NCI-H2029 treated with DMSO at 0.1 percent for 48 hours (cell line): ENCODE measurements around the gene HUWE1.
"Not testable (repeated sequence)": the region's sequence is repeated elsewhere in the genome, so short reads cannot be mapped to it uniquely, and the experiment has no call there.

Source experiments
- DNase-seq: peaks from one replicate; lab custom pipeline; 2025; lab: John Stamatoyannopoulos, UW

HUWE1 gene

GRCh38 chrX:53686151-53686885 is at the start of gene HUWE1:
Gene HUWE1, minus strand, starts transcription at chrX:53686719. Its CDS starts 32,612 bp downstream, at chrX:53654107.
- no peak for DNase-seq

- DNase-seq = no peak
Measured at GRCh38 chrX:53732797-53733196, 46.3 kb upstream of the HUWE1 start.

- no peak for DNase-seq
Measured at GRCh38 chrX:53729751-53730150, 43.2 kb upstream of the HUWE1 start.

- DNase-seq = no peak
Measured at GRCh38 chrX:53728506-53728905, 42.0 kb upstream of the HUWE1 start.

GRCh38 chrX:53724872-53725271 is 38.4 kb upstream of the HUWE1 start:
- DNase-seq = no peak

GRCh38 chrX:53723381-53723780 is 36.9 kb upstream of the HUWE1 start:
- no peak for DNase-seq

GRCh38 chrX:53721610-53722009 is 35.1 kb upstream of the HUWE1 start:
- not testable (repeated sequence) for DNase-seq

GRCh38 chrX:53719666-53720065 is 33.1 kb upstream of the HUWE1 start:
- DNase-seq = not testable (repeated sequence)

GRCh38 chrX:53718073-53718472 is 31.6 kb upstream of the HUWE1 start:
- no peak for DNase-seq

GRCh38 chrX:53717205-53717604 is 30.7 kb upstream of the HUWE1 start:
- no peak for DNase-seq

GRCh38 chrX:53716328-53717088 is 30.0 kb upstream of the HUWE1 start:
- no peak for DNase-seq

GRCh38 chrX:53715346-53715924 is 28.9 kb upstream of the HUWE1 start:
- no peak for DNase-seq

GRCh38 chrX:53714580-53715345 is 28.2 kb upstream of the HUWE1 start:
- no peak for DNase-seq

- DNase-seq = no peak
Measured at GRCh38 chrX:53713987-53714579, 27.6 kb upstream of the HUWE1 start.

GRCh38 chrX:53711436-53711835 is 24.9 kb upstream of the HUWE1 start:
- no peak for DNase-seq

- no peak for DNase-seq
Measured at GRCh38 chrX:53704854-53705253, 18.3 kb upstream of the HUWE1 start.

GRCh38 chrX:53704294-53704693 is 17.8 kb upstream of the HUWE1 start:
- DNase-seq = no peak

GRCh38 chrX:53695946-53696549 is 9.5 kb upstream of the HUWE1 start:
- no peak for DNase-seq

- DNase-seq = no peak
Measured at GRCh38 chrX:53694642-53695041, 8.1 kb upstream of the HUWE1 start.

GRCh38 chrX:53688300-53688699 is 1.8 kb upstream of the HUWE1 start:
- DNase-seq = no peak

- DNase-seq = no peak
Measured at GRCh38 chrX:53685711-53686110, 808 bp downstream of the HUWE1 start.
